Erythroblast (primary cell): Measurements from ENCODE around the gene ERI2.

Experiments used
- GATA1 ChIP-seq: IDR thresholded peaks from 2 replicates; pipeline ENCODE4 v1.6.1; 2011; ENCODE audit warnings: low read depth, mild to moderate bottlenecking, control low read depth, low read length, moderate library complexity
- POLR2A ChIP-seq: IDR thresholded peaks from 2 replicates; pipeline ENCODE4 v1.6.1; 2011; ENCODE audit warnings: mild to moderate bottlenecking, low read length

DNA sequence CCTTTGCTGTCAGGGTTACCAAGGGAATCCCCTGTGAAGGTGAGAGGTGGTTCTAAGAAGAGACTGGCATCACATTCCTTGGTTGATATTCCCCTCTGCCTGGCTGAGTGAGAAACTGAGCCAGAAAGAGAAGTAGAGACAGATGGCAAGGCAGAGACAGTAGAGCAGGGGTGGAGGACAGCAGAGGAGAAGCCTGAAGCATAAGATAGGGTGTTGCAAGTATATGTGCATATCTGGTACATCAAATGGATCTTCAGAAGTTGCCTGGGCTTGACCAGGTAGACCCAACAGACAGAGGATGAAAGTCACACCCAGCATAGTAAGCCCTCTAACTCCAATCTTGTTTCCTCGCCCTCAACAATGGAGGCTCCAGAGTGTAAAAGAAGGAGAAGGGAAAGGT, 56.8 kb downstream of the ERI2 start:
- TF ChIP-seq POLR2A (no peak), GATA1 (no peak)
